PC-3 (cell line): Measurements from ENCODE around the gene LIME1. TPM values are rescaled to one million over a fixed set of nuclear protein-coding genes. Genes with fewer than 3 reads are reported as not detected.

Source experiments
- ATAC-seq: fragments of 200-7000 bp; cut with Tn5 transposase; 2 replicates; pipeline ENCODE4 v1.9.1; 2020; ENCODE audit warnings: mild to moderate bottlenecking, moderate library complexity
- BruUV-seq: library from RNA; stranded (reverse); fragments of 400-500 nt; replicated peaks from 2 replicates; lab custom pipeline; 2021; lab: Mats Ljungman, UMichigan
- CTCF ChIA-PET: fragments of 300-600 bp; sonication (Branson Sonifier 250); formaldehyde crosslinking; loops from one replicate; lab custom pipeline; 2022; ENCODE audit warnings: antibody characterized with exemption; lab: Charles Lee
- POLR2A ChIA-PET: fragments of 300-600 bp; sonication (Branson Sonifier 250); formaldehyde crosslinking; loops from one replicate; lab custom pipeline; 2022; ENCODE audit warnings: antibody characterized with exemption; ENCODE audit not compliant: unreplicated experiment; lab: Charles Lee
- DNase-seq: peaks from one replicate; pipeline ENCODE4 v3.0.0-alpha.2; 2015
- H2AFZ ChIP-seq: fragments of 300-600 bp; sonication (generic); 2 replicates; pipeline ENCODE4 v1.6.0; 2016; ENCODE audit warnings: antibody characterized with exemption, low read length
- H3F3A ChIP-seq: fragments of 300-600 bp; sonication (generic); one replicate; pipeline ENCODE4 v1.6.0; 2017; ENCODE audit warnings: antibody characterized with exemption, low read length, control low read depth, mild to moderate bottlenecking; ENCODE audit not compliant: unreplicated experiment
- H3K27ac ChIP-seq: fragments of 300-600 bp; sonication (generic); 2 replicates; pipeline ENCODE4 v1.5.1; 2016; ENCODE audit warnings: mild to moderate bottlenecking, low read length
- H3K27me3 ChIP-seq: fragments of 300-600 bp; sonication (generic); 2 replicates; pipeline ENCODE4 v1.6.1; 2016; ENCODE audit warnings: low read length, mixed read lengths
- H3K36me3 ChIP-seq: fragments of 300-600 bp; sonication (generic); 2 replicates; pipeline ENCODE4 v1.6.1; 2016; ENCODE audit warnings: low read depth, mixed run types, low read length, mixed read lengths
- H3K4me1 ChIP-seq: fragments of 300-600 bp; sonication (generic); 2 replicates; pipeline ENCODE4 v1.5.1; 2016; ENCODE audit warnings: low read length; ENCODE audit not compliant: insufficient read depth
- H3K4me2 ChIP-seq: fragments of 300-600 bp; sonication (generic); 2 replicates; pipeline ENCODE4 v1.6.0; 2016; ENCODE audit warnings: low read length
- H3K4me3 ChIP-seq: fragments of 300-600 bp; sonication (generic); 2 replicates; pipeline ENCODE4 v1.5.1; 2016; ENCODE audit warnings: mild to moderate bottlenecking, low read length, mixed read lengths
- H3K79me2 ChIP-seq: fragments of 300-600 bp; sonication (generic); 2 replicates; pipeline ENCODE4 v1.6.1; 2017; ENCODE audit warnings: low read length, mixed read lengths
- H3K9ac ChIP-seq: fragments of 300-600 bp; sonication (generic); 2 replicates; pipeline ENCODE4 v1.6.0; 2016; ENCODE audit warnings: mild to moderate bottlenecking, low read length
- H3K9me2 ChIP-seq: fragments of 300-600 bp; sonication (generic); replicated peaks from 2 replicates; pipeline ENCODE4 v1.6.1; 2016; ENCODE audit warnings: mixed run types, low read length, mixed read lengths
- H3K9me3 ChIP-seq: fragments of 300-600 bp; sonication (generic); 2 replicates; pipeline ENCODE4 v1.6.1; 2016; ENCODE audit warnings: low read length, mixed read lengths
- H4K20me1 ChIP-seq: fragments of 300-600 bp; sonication (generic); 2 replicates; pipeline ENCODE4 v1.6.1; 2016; ENCODE audit warnings: low read length, mixed read lengths
- EZH2 ChIP-seq: fragments of 300-600 bp; sonication (generic); IDR thresholded peaks from one replicate; pipeline ENCODE4 v1.6.1; 2017; ENCODE audit warnings: antibody characterized with exemption, mild to moderate bottlenecking, low read length; ENCODE audit not compliant: unreplicated experiment
- EZH2phosphoT487 ChIP-seq: fragments of 300-600 bp; sonication (generic); IDR thresholded peaks from 2 replicates; pipeline ENCODE4 v1.6.1; 2018; ENCODE audit warnings: mild to moderate bottlenecking, antibody characterized with exemption, low read length, borderline replicate concordance
- intact Hi-C: fragments of 100-400 bp; cut with micrococcal nuclease; formaldehyde crosslinking; loops from 2 replicates; pipeline ENCODE4 v1.9.0; 2023
- total RNA-seq: library from RNA; depleted of rRNA; stranded (reverse); fragments of >200 nt; gene quantifications from 2 replicates; pipeline ENCODE4 v1.2.3, GENCODE V29; 2014
- TF ChIP-seq, protein P1 (sequence below): fragments of 300-600 bp; sonication (generic); conservative IDR thresholded peaks from 2 replicates; pipeline ENCODE4 v1.5.1; 2017; ENCODE audit warnings: antibody characterized with exemption, low read depth, mild to moderate bottlenecking, low read length

LIME1 gene
- total RNA-seq, 1 experiment from 2014 or later: 17.3 TPM

GRCh38 chr20:63785691-63786131 is 49.2 kb downstream of the LIME1 start:
- ChIA-PET CTCF (interaction anchor here (0.5 to 0.7 kb wide), 3 partner anchors 12 to 45 kb away, joined by 3 to 7 read pairs (median 5); no protein-coding TSS in a partner anchor), POLR2A (no interaction called here)
- Histone ChIP-seq H3K27ac (no peak overlapping the region), H3K4me2 (no peak overlapping the region), H4K20me1 (no peaks in the 10 kb centered on the region), H2AFZ (no peak overlapping the region), H3K79me2 (no peaks in the 10 kb centered on the region), H3K9me3 (no peaks in the 10 kb centered on the region), H3K36me3 (no peaks in the 10 kb centered on the region), H3K27me3 (no peaks in the 10 kb centered on the region), H3K4me3 (no peak overlapping the region), H3F3A (no peaks in the 10 kb centered on the region), H3K9me2 (no peaks in the 10 kb centered on the region), H3K4me1 (no peaks in the 10 kb centered on the region), H3K9ac (no peak overlapping the region)
- ATAC-seq (no peak), DNase-seq (no peak)
- BruUV-seq: no TSS peak
- intact Hi-C loops: loop anchor here (5.0 kb wide), 1 partner anchor 248 kb away; the partner anchor contains the start of gene PTK6
- TF ChIP-seq, protein P1, sequence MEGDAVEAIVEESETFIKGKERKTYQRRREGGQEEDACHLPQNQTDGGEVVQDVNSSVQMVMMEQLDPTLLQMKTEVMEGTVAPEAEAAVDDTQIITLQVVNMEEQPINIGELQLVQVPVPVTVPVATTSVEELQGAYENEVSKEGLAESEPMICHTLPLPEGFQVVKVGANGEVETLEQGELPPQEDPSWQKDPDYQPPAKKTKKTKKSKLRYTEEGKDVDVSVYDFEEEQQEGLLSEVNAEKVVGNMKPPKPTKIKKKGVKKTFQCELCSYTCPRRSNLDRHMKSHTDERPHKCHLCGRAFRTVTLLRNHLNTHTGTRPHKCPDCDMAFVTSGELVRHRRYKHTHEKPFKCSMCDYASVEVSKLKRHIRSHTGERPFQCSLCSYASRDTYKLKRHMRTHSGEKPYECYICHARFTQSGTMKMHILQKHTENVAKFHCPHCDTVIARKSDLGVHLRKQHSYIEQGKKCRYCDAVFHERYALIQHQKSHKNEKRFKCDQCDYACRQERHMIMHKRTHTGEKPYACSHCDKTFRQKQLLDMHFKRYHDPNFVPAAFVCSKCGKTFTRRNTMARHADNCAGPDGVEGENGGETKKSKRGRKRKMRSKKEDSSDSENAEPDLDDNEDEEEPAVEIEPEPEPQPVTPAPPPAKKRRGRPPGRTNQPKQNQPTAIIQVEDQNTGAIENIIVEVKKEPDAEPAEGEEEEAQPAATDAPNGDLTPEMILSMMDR: no peak
- no peak for TF ChIP-seq EZH2phosphoT487
- no peak for TF ChIP-seq EZH2

DNA sequence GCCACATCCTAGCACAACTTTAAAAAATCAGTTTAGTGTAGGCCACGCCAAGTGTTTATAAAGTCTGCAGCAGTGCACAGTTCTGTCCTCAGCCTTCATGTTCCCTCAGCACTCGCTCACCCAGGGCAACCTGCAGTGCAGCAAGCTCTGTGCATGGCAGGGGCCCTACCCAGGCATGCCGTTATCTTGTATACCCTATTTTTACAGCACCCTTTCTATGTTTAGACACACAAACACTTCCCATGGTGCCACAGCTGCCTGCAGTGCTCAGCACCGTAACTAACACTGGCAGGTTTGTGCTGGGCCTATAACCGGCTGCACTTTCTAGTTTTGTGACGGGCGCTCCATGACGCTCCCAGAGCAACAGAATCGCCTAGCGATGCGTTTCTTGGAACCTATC is 50.8 kb downstream of the LIME1 start:
- H2AFZ ChIP-seq: no peak overlapping the region
- no peaks in the 10 kb centered on the region for H3K79me2 ChIP-seq
- CTCF ChIA-PET: interaction anchor here (0.6 kb wide), 1 partner anchor 160 kb away, joined by 4 read pairs; the partner anchor contains the start of gene GMEB2
- H3K4me3 ChIP-seq: no peak overlapping the region
- no peaks in the 10 kb centered on the region for H3K4me1 ChIP-seq
- POLR2A ChIA-PET: no interaction called here
- no peak for DNase-seq
- H3K9ac ChIP-seq: no peak overlapping the region
- intact Hi-C loops: loop anchor here (5.0 kb wide), 1 partner anchor 250 kb away; the partner anchor contains the start of gene PTK6
- no peaks in the 10 kb centered on the region for H3K36me3 ChIP-seq
- H3K27me3 ChIP-seq: no peaks in the 10 kb centered on the region
- no peaks in the 10 kb centered on the region for H4K20me1 ChIP-seq
- H3K4me2 ChIP-seq: no peak overlapping the region
- no peaks in the 10 kb centered on the region for H3K9me2 ChIP-seq
- no peaks in the 10 kb centered on the region for H3F3A ChIP-seq
- H3K9me3 ChIP-seq: no peaks in the 10 kb centered on the region
- no peak overlapping the region for H3K27ac ChIP-seq
- no TSS peak for BruUV-seq
- ATAC-seq: no peak
- TF ChIP-seq EZH2: no peak
- TF ChIP-seq EZH2phosphoT487: no peak
- TF ChIP-seq, protein P1: no peak

DNA sequence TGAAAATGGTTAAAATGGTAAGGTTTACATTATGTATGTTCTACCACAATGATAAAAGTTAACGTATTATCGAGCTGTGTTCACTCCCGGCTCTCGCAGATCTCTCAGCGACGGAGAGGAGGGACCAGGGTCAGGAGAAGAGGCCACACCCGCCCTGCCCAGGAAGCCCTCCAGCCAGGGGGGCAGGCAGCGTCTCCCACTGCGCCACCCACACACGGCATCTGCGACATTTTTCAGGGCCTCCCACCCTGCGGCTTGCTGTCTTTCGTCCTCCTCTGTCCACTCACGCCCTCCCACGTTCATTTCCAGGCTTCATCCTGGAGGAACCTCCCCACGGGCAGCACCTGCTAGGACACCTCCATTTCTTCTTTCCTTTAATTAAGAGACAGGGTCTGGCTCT is 51.3 kb downstream of the LIME1 start:
- H3K4me1 ChIP-seq: no peaks in the 10 kb centered on the region
- intact Hi-C loops: loop anchor here (5.0 kb wide), 1 partner anchor 250 kb away; the partner anchor contains the start of gene PTK6
- CTCF ChIA-PET: no interaction called here
- no peaks in the 10 kb centered on the region for H3K36me3 ChIP-seq
- no peak for DNase-seq
- TF ChIP-seq EZH2phosphoT487 (no peak), EZH2 (no peak)
- TF ChIP-seq, protein P1: no peak
- H3K9me3 ChIP-seq: no peaks in the 10 kb centered on the region
- H3K4me3 ChIP-seq: no peak overlapping the region
- no peak overlapping the region for H3K4me2 ChIP-seq
- H3K9ac ChIP-seq: no peak overlapping the region
- H4K20me1 ChIP-seq: no peaks in the 10 kb centered on the region
- H3K27me3 ChIP-seq: no peaks in the 10 kb centered on the region
- no peaks in the 10 kb centered on the region for H3F3A ChIP-seq
- BruUV-seq: no TSS peak
- H3K27ac ChIP-seq: no peak overlapping the region
- no peak overlapping the region for H2AFZ ChIP-seq
- no peak for ATAC-seq
- no peaks in the 10 kb centered on the region for H3K79me2 ChIP-seq
- POLR2A ChIA-PET: no interaction called here
- no peaks in the 10 kb centered on the region for H3K9me2 ChIP-seq
